PC-9 (cell line): ENCODE data around the gene CALML5. TPM values are rescaled to one million over a fixed set of nuclear protein-coding genes. Genes with fewer than 3 reads are reported as not detected.
"Not testable (repeated sequence)": the region's sequence is repeated elsewhere in the genome, so short reads cannot be mapped to it uniquely, and the experiment has no call there.

Source experiments
- BruUV-seq: library from RNA; stranded (reverse); fragments of 400-500 nt; replicated peaks from 2 replicates; lab custom pipeline; 2021; lab: Mats Ljungman, UMichigan
- CTCF ChIA-PET: fragments of 300-600 bp; sonication (Branson Sonifier 250); formaldehyde crosslinking; loops from one replicate; lab custom pipeline; 2022; ENCODE audit warnings: antibody characterized with exemption; lab: Charles Lee
- POLR2A ChIA-PET: fragments of 300-600 bp; sonication (Branson Sonifier 250); formaldehyde crosslinking; loops from one replicate; lab custom pipeline; 2022; ENCODE audit warnings: antibody characterized with exemption; ENCODE audit not compliant: unreplicated experiment; lab: Charles Lee
- DNase-seq, 2 experiments: peaks; one replicate each; pipeline versions ENCODE4 v3.0.0 to v3.0.0-alpha.2; 2015 to 2022; ENCODE audit warnings: mixed read lengths in 1 of 2
- H2AFZ ChIP-seq: fragments of 200-600 bp; sonication (generic); 2 replicates; pipeline ENCODE4 v1.8.1; 2017; ENCODE audit warnings: antibody characterized with exemption
- H3F3A ChIP-seq: fragments of 200-600 bp; sonication (generic); 2 replicates; pipeline ENCODE4 v1.8.1; 2017; ENCODE audit warnings: antibody characterized with exemption, mild to moderate bottlenecking, low read depth; ENCODE audit not compliant: insufficient read depth
- H3K27ac ChIP-seq: fragments of 200-600 bp; sonication (generic); 2 replicates; pipeline ENCODE4 v1.6.1; 2016; ENCODE audit warnings: mixed run types
- H3K27me3 ChIP-seq: fragments of 200-600 bp; sonication (generic); 2 replicates; pipeline ENCODE4 v1.6.1; 2016; ENCODE audit warnings: low read depth, mixed run types; ENCODE audit not compliant: insufficient read depth
- H3K36me3 ChIP-seq: fragments of 200-600 bp; sonication (generic); 2 replicates; pipeline ENCODE4 v1.6.1; 2016; ENCODE audit warnings: low read depth, mixed run types
- H3K4me1 ChIP-seq: fragments of 200-600 bp; sonication (generic); replicated peaks from 2 replicates; pipeline ENCODE4 v1.6.1; 2016; ENCODE audit warnings: mixed run types; ENCODE audit not compliant: insufficient read depth
- H3K4me2 ChIP-seq: fragments of 200-600 bp; sonication (generic); 2 replicates; pipeline ENCODE4 v1.6.1; 2017; ENCODE audit warnings: mixed run types
- H3K4me3 ChIP-seq: fragments of 200-600 bp; sonication (generic); 2 replicates; pipeline ENCODE4 v1.6.1; 2016; ENCODE audit warnings: mixed run types
- H3K79me2 ChIP-seq: fragments of 200-600 bp; sonication (generic); 2 replicates; pipeline ENCODE4 v1.6.1; 2017; ENCODE audit warnings: low read depth, mixed run types
- H3K9me2 ChIP-seq: fragments of 200-600 bp; sonication (generic); 2 replicates; pipeline ENCODE4 v1.8.1; 2017; ENCODE audit warnings: mild to moderate bottlenecking; ENCODE audit not compliant: insufficient read depth
- H3K9me3 ChIP-seq: fragments of 200-600 bp; sonication (generic); 2 replicates; pipeline ENCODE4 v1.8.1; 2016; ENCODE audit warnings: low read depth; ENCODE audit not compliant: insufficient read depth
- H4K20me1 ChIP-seq: fragments of 200-600 bp; sonication (generic); 2 replicates; pipeline ENCODE4 v1.8.1; 2017; ENCODE audit not compliant: insufficient read depth
- CTCF ChIP-seq: fragments of 200-600 bp; sonication (generic); conservative IDR thresholded peaks from 2 replicates; pipeline ENCODE4 v1.6.1; 2017; ENCODE audit warnings: mixed run types, antibody characterized with exemption, mild to moderate bottlenecking, moderate library complexity
- EZH2 ChIP-seq: fragments of 200-600 bp; sonication (generic); IDR thresholded peaks from 2 replicates; pipeline ENCODE4 v1.8.0; 2017; ENCODE audit warnings: antibody characterized with exemption, low read depth
- intact Hi-C: fragments of 100-400 bp; cut with micrococcal nuclease; formaldehyde crosslinking; loops from one replicate; pipeline ENCODE4 v1.10.0; 2022; ENCODE audit not compliant: unreplicated experiment
- total RNA-seq: library from RNA; stranded (reverse); gene quantifications from 2 replicates; pipeline ENCODE4 v1.2.3, GENCODE V29; 2021

The CALML5 gene
- total RNA-seq, 1 experiment from 2014 or later, result 3.0 TPM

GRCh38 chr10:5478694-5479305, 20.6 kb downstream of the CALML5 start:
- TF ChIP-seq EZH2, result no peak
- TF ChIP-seq CTCF, result no peak
- Histone ChIP-seq H4K20me1 (no peaks in the 10 kb centered on the region), H3K4me2 (no peak overlapping the region), H3K9me2 (no peaks in the 10 kb centered on the region), H3K4me1 (peaks cover 8% of the 10 kb centered on the region; the same call in 1 of the 2 replicates), H3F3A (no peaks in the 10 kb centered on the region), H3K36me3 (no peaks in the 10 kb centered on the region), H2AFZ (no peak overlapping the region), H3K9me3 (no peaks in the 10 kb centered on the region), H3K4me3 (no peak overlapping the region), H3K79me2 (no peaks in the 10 kb centered on the region), H3K27ac (no peak overlapping the region), H3K27me3 (no peaks in the 10 kb centered on the region)
- BruUV-seq, result no TSS peak
- ChIA-PET CTCF (no interaction called here), POLR2A (no interaction called here)
- intact Hi-C loops, result no loop called here
- DNase-seq, result no peak

GRCh38 chr10:5477948-5478693, 21.2 kb downstream of the CALML5 start:
- no peak for DNase-seq
- Histone ChIP-seq H3K4me3 (no peak overlapping the region), H3K79me2 (no peaks in the 10 kb centered on the region), H3K9me2 (no peaks in the 10 kb centered on the region), H2AFZ (no peak overlapping the region), H3K4me2 (no peak overlapping the region), H4K20me1 (no peaks in the 10 kb centered on the region), H3K9me3 (no peaks in the 10 kb centered on the region), H3K36me3 (no peaks in the 10 kb centered on the region), H3K27me3 (no peaks in the 10 kb centered on the region), H3K27ac (no peak overlapping the region), H3K4me1 (peaks cover 8% of the 10 kb centered on the region; the same call in 1 of the 2 replicates), H3F3A (no peaks in the 10 kb centered on the region)
- TF ChIP-seq CTCF (no peak), EZH2 (no peak)
- ChIA-PET POLR2A (interaction anchor here (0.5 kb wide), 1 partner anchor 473 kb away, joined by 9 read pairs; no protein-coding TSS in a partner anchor), CTCF (no interaction called here)
- intact Hi-C loops, result no loop called here
- no TSS peak for BruUV-seq

- H3K4me1 ChIP-seq, result peaks cover 8% of the 10 kb centered on the region; the same call in 1 of the 2 replicates
- no peaks in the 10 kb centered on the region for H3F3A ChIP-seq
- H3K27ac ChIP-seq, result no peak overlapping the region
- no peak overlapping the region for H2AFZ ChIP-seq
- no peaks in the 10 kb centered on the region for H4K20me1 ChIP-seq
- H3K9me2 ChIP-seq, result no peaks in the 10 kb centered on the region
- no peaks in the 10 kb centered on the region for H3K9me3 ChIP-seq
- H3K36me3 ChIP-seq, result no peaks in the 10 kb centered on the region
- ChIA-PET POLR2A (interaction anchor here (0.5 kb wide), 1 partner anchor 27 kb away, joined by 5 read pairs; no protein-coding TSS in a partner anchor), CTCF (no interaction called here)
- no peak overlapping the region for H3K4me3 ChIP-seq
- H3K4me2 ChIP-seq, result no peak overlapping the region
- intact Hi-C loops, result no loop called here
- H3K79me2 ChIP-seq, result no peaks in the 10 kb centered on the region
- DNase-seq, result no peak
- no peak for TF ChIP-seq EZH2
- no peak for TF ChIP-seq CTCF
- H3K27me3 ChIP-seq, result no peaks in the 10 kb centered on the region
- no TSS peak for BruUV-seq
Observed at GRCh38 chr10:5476918-5477525, 22.3 kb downstream of the CALML5 start.

- H3F3A ChIP-seq, H3K27ac ChIP-seq, H3K4me3 ChIP-seq, H3K4me1 ChIP-seq, CTCF ChIA-PET, H3K27me3 ChIP-seq, DNase-seq, intact Hi-C loops, H3K9me3 ChIP-seq, H3K79me2 ChIP-seq, H3K9me2 ChIP-seq, H4K20me1 ChIP-seq, H3K36me3 ChIP-seq, H3K4me2 ChIP-seq, H2AFZ ChIP-seq, BruUV-seq: not testable (repeated sequence)
- POLR2A ChIA-PET, result interaction anchor here (0.5 kb wide), 1 partner anchor 28 kb away, joined by 5 read pairs; no protein-coding TSS in a partner anchor
Observed at GRCh38 chr10:5475974-5476807, 23.2 kb downstream of the CALML5 start.
